Esophagus (tissue), 2 donors: ENCODE results near the gene UCHL1. TPM values are rescaled to one million over a fixed set of nuclear protein-coding genes. Genes with fewer than 3 reads are reported as not detected.

Experiments used
- polyA plus RNA-seq, 2 donors: library from polyadenylated mRNA; stranded (reverse); fragments of 200-250 nt; gene quantifications; one replicate each; pipeline ENCODE4 v1.2.3, GENCODE V29; 2013
- donor health status: healthy with polysubstance abuse.
- donor health status: Bipolar disorder and iron deficiency.

The UCHL1 gene
- polyA plus RNA-seq, 2 donors: 1.7 to 2.2 TPM

Other genes starting within 250 kb of the UCHL1 start
- 1 to 10 TPM; 3.0 to 4.0 TPM for gene APBB2, start 42.4 kb upstream of the UCHL1 start, polyA plus RNA-seq